ENCODE results near the gene COQ2. TPM values are rescaled to one million over a fixed set of nuclear protein-coding genes. Genes with fewer than 3 reads are reported as not detected.
"Not testable (repeated sequence)": the region's sequence is repeated elsewhere in the genome, so short reads cannot be mapped to it uniquely, and the experiment has no call there.

Gene COQ2, protein sequence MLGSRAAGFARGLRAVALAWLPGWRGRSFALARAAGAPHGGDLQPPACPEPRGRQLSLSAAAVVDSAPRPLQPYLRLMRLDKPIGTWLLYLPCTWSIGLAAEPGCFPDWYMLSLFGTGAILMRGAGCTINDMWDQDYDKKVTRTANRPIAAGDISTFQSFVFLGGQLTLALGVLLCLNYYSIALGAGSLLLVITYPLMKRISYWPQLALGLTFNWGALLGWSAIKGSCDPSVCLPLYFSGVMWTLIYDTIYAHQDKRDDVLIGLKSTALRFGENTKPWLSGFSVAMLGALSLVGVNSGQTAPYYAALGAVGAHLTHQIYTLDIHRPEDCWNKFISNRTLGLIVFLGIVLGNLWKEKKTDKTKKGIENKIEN
- total RNA-seq (1 to 10 TPM; 6.5 to 7.2 TPM), polyA plus RNA-seq (1 to 10 TPM; 5.5 to 7.6 TPM)

DNA sequence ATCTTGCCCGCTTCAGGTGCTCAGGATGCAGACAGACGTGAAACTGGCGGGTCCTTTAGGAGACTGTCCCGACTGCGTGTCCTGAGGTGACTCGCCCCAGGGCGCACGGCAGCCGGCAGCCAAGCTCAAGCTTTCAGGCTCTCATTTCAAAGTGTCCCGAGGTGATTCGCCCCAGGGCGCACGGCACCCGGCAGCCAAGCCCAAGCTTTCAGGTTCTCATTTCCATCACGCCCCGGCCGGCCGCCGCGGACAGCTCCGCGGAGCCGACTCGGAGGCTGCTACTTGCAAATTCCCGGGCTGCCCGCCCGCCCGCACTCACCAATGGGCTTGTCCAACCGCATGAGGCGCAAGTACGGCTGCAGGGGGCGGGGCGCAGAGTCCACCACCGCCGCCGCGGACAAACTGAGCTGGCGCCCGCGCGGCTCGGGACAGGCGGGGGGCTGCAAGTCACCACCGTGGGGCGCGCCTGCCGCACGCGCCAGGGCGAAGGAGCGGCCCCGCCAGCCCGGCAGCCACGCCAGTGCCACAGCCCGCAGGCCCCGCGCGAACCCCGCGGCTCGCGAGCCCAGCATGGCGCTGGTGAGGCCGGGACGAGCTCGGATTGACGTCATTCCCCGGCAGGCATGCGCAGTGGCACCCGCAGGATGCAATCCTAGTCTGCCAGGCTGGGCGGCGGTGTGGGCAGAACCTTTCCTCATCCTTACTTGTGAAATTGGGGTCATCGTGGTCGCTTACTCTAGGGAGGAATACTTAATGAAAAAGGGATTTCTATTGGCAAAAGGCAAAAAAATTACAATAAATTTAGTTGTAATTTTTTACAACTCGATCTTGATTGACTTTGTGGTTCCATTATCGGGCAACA, at the start of gene COQ2:
TSS of gene COQ2 (minus strand) at position 606 of the 862 bp plus-strand sequence. CDS start at position 572, 34 bp downstream.
- Histone ChIP-seq H3K27me3 (ENCODE audit: insufficient read depth, low read length) (no peaks in the 10 kb centered on the region), H3K4me3 (ENCODE audit: low read length in 2 of 2) (peak within 1 kb of the TSS; percentile 84 to 90), H3K4me1 (ENCODE audit: insufficient read depth, low read length) (peaks cover 24% of the 10 kb centered on the region), H3K27ac (ENCODE audit: low read depth, low read length) (peak within 1 kb of the TSS; percentile 60), H3K9me3 (ENCODE audit: control insufficient read depth in 1 of 2, low read length in 2 of 2) (no peaks in the 10 kb centered on the region), H3K36me3 (ENCODE audit: insufficient read depth, low read length) (no peaks in the 10 kb centered on the region)
- Mint-ChIP-seq H3K36me3 (peaks cover 0 to 10% of the 10 kb centered on the region in 2 donors), H3K4me1 (peaks cover 26 to 46% (median 32%) of the 10 kb centered on the region in 4 donors), H3K27me3 (no peaks in the 10 kb centered on the region), H3K27ac (peak within 1 kb of the TSS; percentile 93 to 99 (median 99)), H3K4me3 (peak within 1 kb of the TSS; percentile 94 to 99 (median 98)), H3K9me3 (peaks cover 0 to 2% (median 0%) of the 10 kb centered on the region in 8 donors)
- POLR2A ChIA-PET (ENCODE audit: partially characterized antibody) = interaction anchor here (0.6 to 2.5 kb wide), 33 partner anchors 9 to 1813 kb away, joined by 3 to 25 read pairs (median 4); partner anchors contain the start of genes ABRAXAS1, COPS4, HELQ and HPSE
- peak; percentile 90 to 93 (median 91) for DNase-seq
- intact Hi-C loops (cut with micrococcal nuclease) = loop anchor here (1.0 to 5.0 kb wide), 8 partner anchors 66 to 912 kb away; partner anchors contain the start of genes COPS4, HELQ, HNRNPD and SEC31A
- CTCF ChIA-PET (ENCODE audit: partially characterized antibody) = interaction anchor here (0.6 to 7.0 kb wide), 30 partner anchors 9 to 855 kb away, joined by 3 to 96 read pairs (median 4); partner anchors contain the start of genes COPS4, HELQ, HPSE and LIN54

DNA sequence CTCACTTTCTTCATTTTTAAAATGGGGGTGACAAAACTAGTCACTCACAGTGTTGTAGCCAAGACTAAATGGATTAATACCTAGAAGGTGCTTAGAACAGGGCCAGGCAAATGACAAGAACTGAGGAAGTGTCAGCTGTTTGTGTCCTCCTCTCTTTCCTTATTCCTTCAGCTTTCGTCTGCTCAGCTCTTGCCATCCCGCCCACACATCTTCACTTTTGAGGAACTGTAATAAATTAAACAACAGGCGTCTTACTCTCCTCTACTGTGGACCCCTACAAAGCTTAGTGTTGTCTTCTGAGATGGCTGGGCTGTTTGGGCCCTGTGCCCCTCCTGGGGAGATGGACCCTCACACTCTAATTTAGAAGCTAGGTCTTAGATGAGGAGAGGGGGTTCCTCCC, 47.4 kb upstream of the COQ2 start:
- Mint-ChIP-seq H3K4me1 (peaks cover 26 to 50% (median 40%) of the 10 kb centered on the region in 4 donors), H3K36me3 (peaks cover 7 to 12% of the 10 kb centered on the region in 2 donors), H3K9me3 (no peaks in the 10 kb centered on the region), H3K27ac (peak overlapping the region in 3 of 7 donors; percentile 0 to 42 (median 38)), H3K4me3 (peak overlapping the region in 1 of 8 donors; percentile 19), H3K27me3 (no peaks in the 10 kb centered on the region)
- H3K9me3 ChIP-seq (ENCODE audit: control insufficient read depth in 1 of 2, low read length in 2 of 2) = no peaks in the 10 kb centered on the region
- no peak for DNase-seq
- H3K36me3 ChIP-seq (ENCODE audit: insufficient read depth, low read length) = no peaks in the 10 kb centered on the region
- POLR2A ChIA-PET (ENCODE audit: partially characterized antibody) = no interaction called here
- intact Hi-C loops (cut with micrococcal nuclease) = loop anchor here (10.0 kb wide), 1 partner anchor 123 kb away; the partner anchor contains the start of genes HELQ and MRPS18C
- H3K4me3 ChIP-seq (ENCODE audit: low read length in 2 of 2) = no peak overlapping the region
- H3K27ac ChIP-seq (ENCODE audit: low read depth, low read length) = no peak overlapping the region
- CTCF ChIA-PET (ENCODE audit: partially characterized antibody) = interaction anchor here (1.0 to 1.1 kb wide), 2 partner anchors 23 to 34 kb away, joined by 3 read pairs; no protein-coding TSS in a partner anchor
- peaks cover 23% of the 10 kb centered on the region for H3K4me1 ChIP-seq (ENCODE audit: insufficient read depth, low read length)
- no peaks in the 10 kb centered on the region for H3K27me3 ChIP-seq (ENCODE audit: insufficient read depth, low read length)

DNA sequence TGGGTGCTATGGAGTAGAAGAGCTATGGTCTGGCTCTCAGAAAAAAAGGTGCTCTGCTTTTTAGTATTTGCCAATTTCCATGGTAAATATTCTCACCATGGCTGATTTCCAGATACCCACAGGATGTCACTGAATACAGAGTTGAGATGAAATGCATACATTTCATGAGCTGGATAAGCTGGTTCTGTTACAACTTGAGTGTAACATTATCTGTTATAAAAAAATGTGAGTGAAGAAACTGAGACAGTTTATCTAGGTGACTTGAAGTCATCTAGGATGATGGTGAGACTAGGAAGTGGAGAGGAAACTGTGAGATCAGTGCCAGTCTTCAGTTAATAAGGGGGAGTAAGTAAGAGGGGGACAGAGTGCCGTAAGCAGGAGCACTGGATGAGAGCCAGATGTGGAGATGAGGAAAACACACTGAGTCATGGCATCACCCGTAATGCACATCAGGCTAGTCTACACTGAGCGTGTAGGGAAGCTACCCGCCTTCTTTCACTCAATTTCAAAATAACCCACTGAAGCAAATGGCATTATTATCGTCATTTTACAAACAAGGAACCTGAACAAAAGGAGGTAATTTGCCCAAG, 45.0 kb upstream of the COQ2 start:
- no peak for DNase-seq
- Mint-ChIP-seq H3K4me1 (peaks cover 21 to 40% (median 30%) of the 10 kb centered on the region in 4 donors), H3K9me3 (no peaks in the 10 kb centered on the region), H3K4me3 (peak overlapping the region in 1 of 8 donors; percentile 39), H3K27ac (peak overlapping the region in 3 of 7 donors; percentile 21 to 54 (median 22)), H3K27me3 (no peaks in the 10 kb centered on the region), H3K36me3 (peaks cover 14 to 17% of the 10 kb centered on the region in 2 donors)
- Histone ChIP-seq H3K4me1 (ENCODE audit: insufficient read depth, low read length) (peaks cover 16% of the 10 kb centered on the region), H3K27ac (ENCODE audit: low read depth, low read length) (no peak overlapping the region), H3K27me3 (ENCODE audit: insufficient read depth, low read length) (no peaks in the 10 kb centered on the region), H3K9me3 (ENCODE audit: control insufficient read depth in 1 of 2, low read length in 2 of 2) (no peaks in the 10 kb centered on the region), H3K4me3 (ENCODE audit: low read length in 2 of 2) (no peak overlapping the region), H3K36me3 (ENCODE audit: insufficient read depth, low read length) (no peaks in the 10 kb centered on the region)
- CTCF ChIA-PET (ENCODE audit: partially characterized antibody) = interaction anchor here (1.0 kb wide), 1 partner anchor 11 kb away, joined by 3 read pairs; no protein-coding TSS in a partner anchor
- intact Hi-C loops (cut with micrococcal nuclease) = loop anchor here (10.0 kb wide), 1 partner anchor 125 kb away; the partner anchor contains the start of genes HELQ and MRPS18C
- POLR2A ChIA-PET (ENCODE audit: partially characterized antibody) = no interaction called here

DNA sequence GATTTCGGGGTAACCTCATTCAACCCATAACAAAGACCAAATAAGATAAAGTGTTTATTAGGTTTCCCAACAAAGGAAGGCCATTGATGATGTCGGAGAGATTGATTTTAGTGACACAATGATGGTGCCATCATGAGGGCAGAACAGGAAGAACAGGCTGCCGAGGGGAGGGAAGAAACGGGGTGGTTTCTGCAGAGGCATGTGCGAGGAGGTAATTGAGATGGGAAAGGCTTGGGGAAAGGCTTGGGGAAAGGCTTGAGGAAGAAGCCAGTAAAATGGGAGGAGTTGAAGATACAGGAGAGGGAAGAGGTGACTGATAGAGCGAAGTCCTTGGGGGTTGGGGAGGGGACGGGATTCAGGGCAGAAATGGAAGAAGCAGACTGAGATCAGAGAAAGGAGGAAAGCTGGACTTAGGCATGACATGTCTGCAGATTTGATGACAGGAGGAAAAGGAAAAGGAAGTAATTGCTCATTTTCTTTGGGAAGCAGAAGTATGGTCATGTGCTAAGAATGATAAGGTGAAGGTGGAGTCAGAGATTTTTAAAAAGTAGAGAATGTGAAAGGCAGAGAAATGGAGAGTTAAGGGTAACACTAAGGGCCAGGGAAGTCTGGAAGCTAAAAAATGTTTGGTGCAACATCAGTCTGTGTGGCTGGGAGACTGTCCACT, 44.1 kb upstream of the COQ2 start:
- ChIA-PET POLR2A (ENCODE audit: partially characterized antibody) (no interaction called here), CTCF (ENCODE audit: partially characterized antibody) (interaction anchor here (1.0 kb wide), 1 partner anchor 10 kb away, joined by 3 read pairs; no protein-coding TSS in a partner anchor)
- no peaks in the 10 kb centered on the region for H3K27me3 ChIP-seq (ENCODE audit: insufficient read depth, low read length)
- no peaks in the 10 kb centered on the region for H3K36me3 ChIP-seq (ENCODE audit: insufficient read depth, low read length)
- Mint-ChIP-seq H3K27ac (peak overlapping the region in 2 of 7 donors; percentile 17 to 58), H3K4me3 (no peak overlapping the region), H3K27me3 (no peaks in the 10 kb centered on the region), H3K4me1 (peaks cover 16 to 33% (median 22%) of the 10 kb centered on the region in 4 donors), H3K9me3 (no peaks in the 10 kb centered on the region), H3K36me3 (peaks cover 12 to 17% of the 10 kb centered on the region in 2 donors)
- DNase-seq = no peak
- H3K27ac ChIP-seq (ENCODE audit: low read depth, low read length) = no peak overlapping the region
- H3K4me3 ChIP-seq (ENCODE audit: low read length in 2 of 2) = no peak overlapping the region
- no peaks in the 10 kb centered on the region for H3K9me3 ChIP-seq (ENCODE audit: control insufficient read depth in 1 of 2, low read length in 2 of 2)
- peaks cover 11% of the 10 kb centered on the region for H3K4me1 ChIP-seq (ENCODE audit: insufficient read depth, low read length)
- intact Hi-C loops (cut with micrococcal nuclease) = no loop called here

DNA sequence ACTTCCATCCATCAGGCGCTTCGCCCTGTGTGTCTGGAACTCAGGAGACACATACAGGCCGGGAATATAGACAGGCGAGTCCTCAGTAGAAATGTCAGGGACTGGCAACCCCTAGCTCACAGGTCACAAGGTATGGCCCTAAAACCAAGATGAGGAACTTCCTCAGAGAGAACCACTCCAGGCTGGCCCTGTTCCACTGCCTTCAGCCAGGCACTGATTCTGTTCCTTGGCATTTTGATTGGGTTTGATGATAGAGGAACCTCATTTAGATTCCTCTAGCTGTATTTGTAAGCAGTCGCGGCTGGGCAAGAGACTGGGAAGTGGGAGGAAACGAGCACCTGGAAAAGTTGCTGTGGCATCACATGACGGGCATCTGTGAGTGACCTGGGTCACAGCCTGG, 41.9 kb upstream of the COQ2 start:
- Mint-ChIP-seq H3K4me1 (peaks cover 14 to 19% (median 16%) of the 10 kb centered on the region in 4 donors), H3K4me3 (no peak overlapping the region), H3K27ac (peak overlapping the region in 2 of 7 donors; percentile 39 to 71), H3K9me3 (no peaks in the 10 kb centered on the region), H3K36me3 (peaks cover 22 to 30% of the 10 kb centered on the region in 2 donors), H3K27me3 (no peaks in the 10 kb centered on the region)
- Histone ChIP-seq H3K9me3 (ENCODE audit: control insufficient read depth in 1 of 2, low read length in 2 of 2) (no peaks in the 10 kb centered on the region), H3K27ac (ENCODE audit: low read depth, low read length) (no peak overlapping the region), H3K27me3 (ENCODE audit: insufficient read depth, low read length) (no peaks in the 10 kb centered on the region), H3K36me3 (ENCODE audit: insufficient read depth, low read length) (no peaks in the 10 kb centered on the region), H3K4me1 (ENCODE audit: insufficient read depth, low read length) (peaks cover 4% of the 10 kb centered on the region), H3K4me3 (ENCODE audit: low read length in 2 of 2) (no peak overlapping the region)
- ChIA-PET POLR2A (ENCODE audit: partially characterized antibody) (no interaction called here), CTCF (ENCODE audit: partially characterized antibody) (no interaction called here)
- DNase-seq = no peak
- intact Hi-C loops (cut with micrococcal nuclease) = no loop called here

- H3K36me3 ChIP-seq (ENCODE audit: insufficient read depth, low read length); CTCF ChIA-PET (ENCODE audit: partially characterized antibody); H3K9me3 Mint-ChIP-seq; H3K4me3 ChIP-seq (ENCODE audit: low read length in 2 of 2); H3K27me3 Mint-ChIP-seq; H3K27me3 ChIP-seq (ENCODE audit: insufficient read depth, low read length); DNase-seq; intact Hi-C loops (cut with micrococcal nuclease); H3K27ac Mint-ChIP-seq; H3K27ac ChIP-seq (ENCODE audit: low read depth, low read length); POLR2A ChIA-PET (ENCODE audit: partially characterized antibody); H3K9me3 ChIP-seq (ENCODE audit: control insufficient read depth in 1 of 2, low read length in 2 of 2); H3K4me1 ChIP-seq (ENCODE audit: insufficient read depth, low read length); H3K4me3 Mint-ChIP-seq: not testable (repeated sequence)
- peaks cover 16 to 21% (median 18%) of the 10 kb centered on the region in 4 donors for H3K4me1 Mint-ChIP-seq
- H3K36me3 Mint-ChIP-seq = peaks cover 25 to 38% of the 10 kb centered on the region in 2 donors
These were observed 40.7 kb upstream of the COQ2 start for GRCh38 chr4:83325306-83325705.

Data from CD4-positive, alpha-beta memory T cell (primary cell).